Measurements from ENCODE around the gene ZNF839. TPM values are rescaled to one million over a fixed set of nuclear protein-coding genes. Genes with fewer than 3 reads are reported as not detected.

Gene ZNF839
- total RNA-seq, 2 donors from 2014 or later = 7.2 to 11.0 TPM

- no peak for TF ChIP-seq CTCF (IDR thresholded peaks at IDR 0.05)
- DNase-seq = no peak
- H3K9ac ChIP-seq (ENCODE audit: low read depth in 2 of 2, low read length in 2 of 2) = no peak overlapping the region
- H3K9me3 ChIP-seq = no peaks in the 10 kb centered on the region
- no peaks in the 10 kb centered on the region for H3K27me3 ChIP-seq
- H3K4me3 ChIP-seq = no peak overlapping the region
- intact Hi-C loops (cut with DNase I) = no loop called here
- H3K4me1 ChIP-seq = no peaks in the 10 kb centered on the region
- H3K27ac ChIP-seq = no peak overlapping the region
- H3K36me3 ChIP-seq = no peaks in the 10 kb centered on the region
Measured at GRCh38 chr14:102375119-102375518, 55.6 kb downstream of the ZNF839 start.

DNA sequence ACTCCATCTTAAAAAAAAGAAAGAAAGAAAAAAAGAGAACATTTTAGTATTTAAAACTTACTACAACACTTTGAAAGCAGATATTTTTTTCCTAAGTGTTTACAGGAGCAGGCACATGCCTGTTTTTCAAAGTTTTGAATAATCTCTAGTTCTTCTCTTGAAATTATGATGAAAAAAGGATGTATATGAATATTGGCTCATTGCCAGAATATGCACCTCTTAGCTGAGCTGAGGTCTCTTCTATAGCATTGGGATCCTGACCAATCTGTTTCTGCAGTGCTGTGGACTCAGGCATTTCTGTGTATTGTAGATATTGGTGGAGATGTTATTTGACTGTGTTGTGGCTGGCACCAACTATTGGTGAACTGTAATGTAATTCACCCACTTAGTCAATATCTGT, 58.1 kb downstream of the ZNF839 start:
- H3K36me3 ChIP-seq = no peaks in the 10 kb centered on the region
- H3K4me1 ChIP-seq = no peaks in the 10 kb centered on the region
- no peak overlapping the region for H3K27ac ChIP-seq
- no peak overlapping the region for H3K4me3 ChIP-seq
- H3K9me3 ChIP-seq = no peaks in the 10 kb centered on the region
- H3K27me3 ChIP-seq = no peaks in the 10 kb centered on the region
- intact Hi-C loops (cut with DNase I) = no loop called here
- no peak overlapping the region for H3K9ac ChIP-seq (ENCODE audit: low read depth in 2 of 2, low read length in 2 of 2)
- no peak for TF ChIP-seq CTCF (IDR thresholded peaks at IDR 0.05)
- DNase-seq = no peak

- DNase-seq = no peak
- Histone ChIP-seq H3K4me1 (no peaks in the 10 kb centered on the region), H3K27ac (no peak overlapping the region), H3K27me3 (no peaks in the 10 kb centered on the region), H3K36me3 (no peaks in the 10 kb centered on the region), H3K9me3 (no peaks in the 10 kb centered on the region), H3K9ac (ENCODE audit: low read depth in 2 of 2, low read length in 2 of 2) (no peak overlapping the region), H3K4me3 (no peak overlapping the region)
- TF ChIP-seq CTCF (IDR thresholded peaks at IDR 0.05) = no peak
- intact Hi-C loops (cut with DNase I) = no loop called here
Measured at GRCh38 chr14:102378830-102379229, 59.3 kb downstream of the ZNF839 start.

- no peak overlapping the region for H3K27ac ChIP-seq
- H3K4me3 ChIP-seq = no peak overlapping the region
- no peaks in the 10 kb centered on the region for H3K9me3 ChIP-seq
- no peak for DNase-seq
- TF ChIP-seq CTCF (IDR thresholded peaks at IDR 0.05) = no peak
- H3K4me1 ChIP-seq = no peaks in the 10 kb centered on the region
- H3K27me3 ChIP-seq = no peaks in the 10 kb centered on the region
- no peaks in the 10 kb centered on the region for H3K36me3 ChIP-seq
- intact Hi-C loops (cut with DNase I) = no loop called here
- no peak overlapping the region for H3K9ac ChIP-seq (ENCODE audit: low read depth in 2 of 2, low read length in 2 of 2)
Measured at GRCh38 chr14:102387086-102387485, 67.5 kb downstream of the ZNF839 start.

- Histone ChIP-seq H3K4me1 (no peaks in the 10 kb centered on the region), H3K9me3 (no peaks in the 10 kb centered on the region), H3K9ac (ENCODE audit: low read depth in 2 of 2, low read length in 2 of 2) (peak overlapping the region in 1 of 2 donors; percentile 13), H3K36me3 (no peaks in the 10 kb centered on the region), H3K27me3 (no peaks in the 10 kb centered on the region), H3K27ac (peak overlapping the region; percentile 45), H3K4me3 (no peak overlapping the region)
- intact Hi-C loops (cut with DNase I) = no loop called here
- no peak for DNase-seq
- TF ChIP-seq CTCF (IDR thresholded peaks at IDR 0.05) = no peak
Measured at GRCh38 chr14:102389246-102389645, 69.7 kb downstream of the ZNF839 start.

Measured in colonic mucosa (tissue), 4 donors.